Measurements from ENCODE around the gene ASAP3.

The ASAP3 gene

GRCh38 chr1:23441446-23442148 lies 42.4 kb downstream of the ASAP3 start:
- Histone ChIP-seq H3K79me2 (ENCODE audit: insufficient read depth, low read length) (no peaks in the 10 kb centered on the region), H3K9ac (ENCODE audit: low read length) (no peak overlapping the region), H3K27me3 (ENCODE audit: low read length) (no peaks in the 10 kb centered on the region), H2AFZ (ENCODE audit: low read depth, low read length, severe bottlenecking) (no peak overlapping the region), H3K4me3 (ENCODE audit: insufficient read depth, low read length, poor library complexity, severe bottlenecking) (no peak overlapping the region), H3K27ac (ENCODE audit: low read depth, low read length) (no peak overlapping the region), H3K9me2 (replicated peaks; ENCODE audit: insufficient read depth, low read length) (no peaks in the 10 kb centered on the region), H3K9me3 (ENCODE audit: insufficient read depth, low read length) (no peaks in the 10 kb centered on the region), H4K20me1 (ENCODE audit: low read depth, low read length) (no peaks in the 10 kb centered on the region), H3K36me3 (ENCODE audit: low read length) (no peaks in the 10 kb centered on the region), H3K4me2 (ENCODE audit: low read depth, low read length, poor library complexity, severe bottlenecking) (no peak overlapping the region), H3F3A (ENCODE audit: insufficient read depth) (no peaks in the 10 kb centered on the region)
- no peak for TF ChIP-seq CTCF (IDR thresholded peaks at IDR 0.05; ENCODE audit: insufficient read depth, low read length, poor library complexity, severe bottlenecking)
- no peak for TF ChIP-seq EZH2phosphoT487 (conservative IDR thresholded peaks at IDR 0.05; ENCODE audit: low read length)

GRCh38 chr1:23438545-23438944 lies 45.4 kb downstream of the ASAP3 start:
- Histone ChIP-seq H3K9ac (ENCODE audit: low read length) (no peak overlapping the region), H3K9me2 (replicated peaks; ENCODE audit: insufficient read depth, low read length) (no peaks in the 10 kb centered on the region), H3F3A (ENCODE audit: insufficient read depth) (no peaks in the 10 kb centered on the region), H3K36me3 (ENCODE audit: low read length) (no peaks in the 10 kb centered on the region), H3K4me3 (ENCODE audit: insufficient read depth, low read length, poor library complexity, severe bottlenecking) (no peak overlapping the region), H3K79me2 (ENCODE audit: insufficient read depth, low read length) (no peaks in the 10 kb centered on the region), H2AFZ (ENCODE audit: low read depth, low read length, severe bottlenecking) (no peak overlapping the region), H3K4me2 (ENCODE audit: low read depth, low read length, poor library complexity, severe bottlenecking) (no peak overlapping the region), H3K9me3 (ENCODE audit: insufficient read depth, low read length) (no peaks in the 10 kb centered on the region), H4K20me1 (ENCODE audit: low read depth, low read length) (no peaks in the 10 kb centered on the region), H3K27ac (ENCODE audit: low read depth, low read length) (no peak overlapping the region), H3K27me3 (ENCODE audit: low read length) (no peaks in the 10 kb centered on the region)
- TF ChIP-seq CTCF (IDR thresholded peaks at IDR 0.05; ENCODE audit: insufficient read depth, low read length, poor library complexity, severe bottlenecking) = no peak
- no peak for TF ChIP-seq EZH2phosphoT487 (conservative IDR thresholded peaks at IDR 0.05; ENCODE audit: low read length)

- H3K36me3 ChIP-seq (ENCODE audit: low read length) = no peaks in the 10 kb centered on the region
- H3K9me3 ChIP-seq (ENCODE audit: insufficient read depth, low read length) = no peaks in the 10 kb centered on the region
- no peak overlapping the region for H2AFZ ChIP-seq (ENCODE audit: low read depth, low read length, severe bottlenecking)
- H3K9me2 ChIP-seq (replicated peaks; ENCODE audit: insufficient read depth, low read length) = no peaks in the 10 kb centered on the region
- no peaks in the 10 kb centered on the region for H3K27me3 ChIP-seq (ENCODE audit: low read length)
- no peak overlapping the region for H3K4me3 ChIP-seq (ENCODE audit: insufficient read depth, low read length, poor library complexity, severe bottlenecking)
- no peak overlapping the region for H3K4me2 ChIP-seq (ENCODE audit: low read depth, low read length, poor library complexity, severe bottlenecking)
- no peaks in the 10 kb centered on the region for H3K79me2 ChIP-seq (ENCODE audit: insufficient read depth, low read length)
- no peak overlapping the region for H3K9ac ChIP-seq (ENCODE audit: low read length)
- H3K27ac ChIP-seq (ENCODE audit: low read depth, low read length) = no peak overlapping the region
- TF ChIP-seq EZH2phosphoT487 (conservative IDR thresholded peaks at IDR 0.05; ENCODE audit: low read length) (no peak), CTCF (IDR thresholded peaks at IDR 0.05; ENCODE audit: insufficient read depth, low read length, poor library complexity, severe bottlenecking) (no peak)
- no peaks in the 10 kb centered on the region for H4K20me1 ChIP-seq (ENCODE audit: low read depth, low read length)
- no peaks in the 10 kb centered on the region for H3F3A ChIP-seq (ENCODE audit: insufficient read depth)
Measured at GRCh38 chr1:23437355-23437664, 46.7 kb downstream of the ASAP3 start.

All from SU-DHL-6 (cell line).